GM23338 (cell line): Measurements from ENCODE around the gene IL12RB1. TPM values are rescaled to one million over a fixed set of nuclear protein-coding genes. Genes with fewer than 3 reads are reported as not detected.

ENCODE experiments used
- ATAC-seq: fragments of 200-7000 bp; cut with Tn5 transposase; 3 replicates; pipeline ENCODE4 v1.9.1; 2020
- DNase-seq: peaks from one replicate; pipeline ENCODE4 v3.0.0-alpha.2; 2015; ENCODE audit warnings: low spot score
- H2AFZ ChIP-seq: fragments of 200-600 bp; sonication (generic); 2 replicates; pipeline ENCODE4 v1.8.0; 2016; ENCODE audit warnings: antibody characterized with exemption, mild to moderate bottlenecking, moderate library complexity
- H3F3A ChIP-seq: fragments of 200-600 bp; sonication (generic); replicated peaks from 2 replicates; pipeline ENCODE4 v1.8.0; 2017; ENCODE audit warnings: antibody characterized with exemption, mixed run types, low read depth
- H3K27ac ChIP-seq: fragments of 200-600 bp; sonication (generic); 2 replicates; pipeline ENCODE4 v1.6.1; 2016; ENCODE audit warnings: low read depth
- H3K27me3 ChIP-seq: fragments of 200-600 bp; sonication (generic); 2 replicates; pipeline ENCODE4 v1.8.0; 2016; ENCODE audit warnings: mild to moderate bottlenecking, mixed run types, moderate library complexity; ENCODE audit not compliant: insufficient read depth
- H3K36me3 ChIP-seq: fragments of 200-600 bp; sonication (generic); 2 replicates; pipeline ENCODE4 v1.8.0; 2016; ENCODE audit warnings: mild to moderate bottlenecking; ENCODE audit not compliant: insufficient read depth
- H3K4me1 ChIP-seq: fragments of 200-600 bp; sonication (generic); 2 replicates; pipeline ENCODE4 v1.8.0; 2016; ENCODE audit warnings: mild to moderate bottlenecking, moderate library complexity; ENCODE audit not compliant: insufficient read depth
- H3K4me2 ChIP-seq: fragments of 200-600 bp; sonication (generic); 2 replicates; pipeline ENCODE4 v1.7.1; 2017; ENCODE audit warnings: mixed run types
- H3K4me3 ChIP-seq: fragments of 200-600 bp; sonication (generic); 2 replicates; pipeline ENCODE4 v1.6.1; 2016; ENCODE audit warnings: mixed run types
- H3K79me2 ChIP-seq: fragments of 200-600 bp; sonication (generic); replicated peaks from 2 replicates; pipeline ENCODE4 v1.8.0; 2017; ENCODE audit warnings: mild to moderate bottlenecking; ENCODE audit not compliant: insufficient read depth
- H3K9me2 ChIP-seq: fragments of 200-600 bp; sonication (generic); 2 replicates; pipeline ENCODE4 v1.8.0; 2017; ENCODE audit not compliant: insufficient read depth
- H4K20me1 ChIP-seq: fragments of 200-600 bp; sonication (generic); replicated peaks from 2 replicates; pipeline ENCODE4 v1.8.0; 2017; ENCODE audit warnings: mild to moderate bottlenecking; ENCODE audit not compliant: insufficient read depth
- H3K27ac Mint-ChIP-seq: 2 replicates; pipeline ENCODE4 v1.8.0; 2020; ENCODE audit warnings: inconsistent platforms, mild to moderate bottlenecking, moderate library complexity, mixed read lengths
- H3K27me3 Mint-ChIP-seq: 3 replicates; pipeline ENCODE4 v1.8.0; 2022; ENCODE audit warnings: low read depth, mild to moderate bottlenecking, moderate library complexity, mixed read lengths, inconsistent platforms; ENCODE audit not compliant: insufficient read depth, poor library complexity
- H3K36me3 Mint-ChIP-seq: 3 replicates; pipeline ENCODE4 v1.8.0; 2021; ENCODE audit warnings: low read depth, mild to moderate bottlenecking, inconsistent platforms, moderate library complexity, mixed read lengths
- H3K4me1 Mint-ChIP-seq: 3 replicates; pipeline ENCODE4 v1.8.0; 2020; ENCODE audit warnings: mild to moderate bottlenecking, inconsistent platforms, mixed read lengths
- H3K4me3 Mint-ChIP-seq: 3 replicates; pipeline ENCODE4 v1.8.0; 2021; ENCODE audit warnings: moderate library complexity, mild to moderate bottlenecking, inconsistent platforms, mixed read lengths
- H3K9me3 Mint-ChIP-seq: 3 replicates; pipeline ENCODE4 v1.8.0; 2020; ENCODE audit warnings: moderate library complexity, mild to moderate bottlenecking, inconsistent platforms, mixed read lengths
- CREB1 ChIP-seq: fragments of 250-450 bp; sonication (Bioruptor Pico); IDR thresholded peaks from 2 replicates; pipeline ENCODE4 v1.5.0; 2020; ENCODE audit warnings: low read depth, mild to moderate bottlenecking, moderate library complexity
- JUNB ChIP-seq: IDR thresholded peaks from one replicate; pipeline ENCODE4 v1.6.1; 2016; ENCODE audit warnings: antibody characterized with exemption; ENCODE audit not compliant: unreplicated experiment
- NANOG ChIP-seq: IDR thresholded peaks from 2 replicates; pipeline ENCODE4 v1.6.1; 2016; ENCODE audit warnings: antibody characterized with exemption, borderline replicate concordance
- POLR2AphosphoS5 ChIP-seq: IDR thresholded peaks from 2 replicates; pipeline ENCODE4 v1.6.1; 2016; ENCODE audit warnings: antibody characterized with exemption, low read depth
- ZNF462 ChIP-seq: fragments of 250-450 bp; sonication (Bioruptor Pico); IDR thresholded peaks from 2 replicates; pipeline ENCODE4 v1.5.0; 2020; ENCODE audit warnings: mild to moderate bottlenecking, moderate library complexity
- polyA plus RNA-seq: library from polyadenylated mRNA; unstranded; fragments of >200 nt; fragmentation: Nextera tagmentation; extraction: Ambion mirVana; gene quantifications from 2 replicates; pipeline ENCODE4 v1.2.1, GENCODE V29; 2016
- total RNA-seq: library from RNA; depleted of rRNA; stranded (reverse); fragments of >200 nt; shearing (Covaris generic); gene quantifications from 2 replicates; pipeline ENCODE4 v1.2.3, GENCODE V29; 2014
- TF ChIP-seq, protein P1 (sequence below), 2 experiments: fragments of 200-600 bp in 1 of 2; sonication (generic) in 1 of 2; conservative IDR thresholded peaks; 2 replicates each; pipeline versions ENCODE4 v1.5.1 to v1.6.1; 2016 to 2017; ENCODE audit warnings: antibody characterized with exemption in 2 of 2, low read depth in 2 of 2, mild to moderate bottlenecking in 2 of 2, moderate library complexity in 1 of 2

The IL12RB1 gene
- total and polyA plus RNA-seq, 2 experiments from 2014 or later = not detected

- DNase-seq (peak; percentile 52), ATAC-seq (peak; percentile 17)
- H3K27me3 ChIP-seq = no peaks in the 10 kb centered on the region
- H3F3A ChIP-seq = no peaks in the 10 kb centered on the region
- no peaks in the 10 kb centered on the region for H3K9me2 ChIP-seq
- no peak overlapping the region for H3K27ac ChIP-seq
- no peak overlapping the region for H3K4me2 ChIP-seq
- no peak overlapping the region for H3K27ac Mint-ChIP-seq
- no peaks in the 10 kb centered on the region for H3K4me1 ChIP-seq
- no peaks in the 10 kb centered on the region for H4K20me1 ChIP-seq
- H2AFZ ChIP-seq = no peak overlapping the region
- peaks cover 2% of the 10 kb centered on the region; the same call in 1 of the 3 replicates for H3K4me1 Mint-ChIP-seq
- H3K36me3 Mint-ChIP-seq = no peaks in the 10 kb centered on the region
- TF ChIP-seq ZNF462 (CRISPR knock-in tag) (no peak), NANOG (no peak), POLR2AphosphoS5 (no peak), JUNB (no peak), CREB1 (CRISPR knock-in tag) (no peak)
- TF ChIP-seq, protein P1, sequence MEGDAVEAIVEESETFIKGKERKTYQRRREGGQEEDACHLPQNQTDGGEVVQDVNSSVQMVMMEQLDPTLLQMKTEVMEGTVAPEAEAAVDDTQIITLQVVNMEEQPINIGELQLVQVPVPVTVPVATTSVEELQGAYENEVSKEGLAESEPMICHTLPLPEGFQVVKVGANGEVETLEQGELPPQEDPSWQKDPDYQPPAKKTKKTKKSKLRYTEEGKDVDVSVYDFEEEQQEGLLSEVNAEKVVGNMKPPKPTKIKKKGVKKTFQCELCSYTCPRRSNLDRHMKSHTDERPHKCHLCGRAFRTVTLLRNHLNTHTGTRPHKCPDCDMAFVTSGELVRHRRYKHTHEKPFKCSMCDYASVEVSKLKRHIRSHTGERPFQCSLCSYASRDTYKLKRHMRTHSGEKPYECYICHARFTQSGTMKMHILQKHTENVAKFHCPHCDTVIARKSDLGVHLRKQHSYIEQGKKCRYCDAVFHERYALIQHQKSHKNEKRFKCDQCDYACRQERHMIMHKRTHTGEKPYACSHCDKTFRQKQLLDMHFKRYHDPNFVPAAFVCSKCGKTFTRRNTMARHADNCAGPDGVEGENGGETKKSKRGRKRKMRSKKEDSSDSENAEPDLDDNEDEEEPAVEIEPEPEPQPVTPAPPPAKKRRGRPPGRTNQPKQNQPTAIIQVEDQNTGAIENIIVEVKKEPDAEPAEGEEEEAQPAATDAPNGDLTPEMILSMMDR (conservative IDR thresholded peaks at IDR 0.05; ENCODE audit: low read depth in 2 of 2) = peak; percentile 54 to 70
- no peaks in the 10 kb centered on the region for H3K79me2 ChIP-seq
- H3K36me3 ChIP-seq = no peaks in the 10 kb centered on the region
- no peak overlapping the region for H3K4me3 ChIP-seq
- no peaks in the 10 kb centered on the region for H3K9me3 Mint-ChIP-seq
- peaks cover 14% of the 10 kb centered on the region for H3K27me3 Mint-ChIP-seq
- no peak overlapping the region for H3K4me3 Mint-ChIP-seq
Observed at GRCh38 chr19:18063463-18063862, 23.3 kb downstream of the IL12RB1 start.
